Kidney tubule cell (primary cell): ENCODE measurements around the gene AGBL1.

Experiments
- DNase-seq: peaks from one replicate; pipeline ENCODE4 v3.0.0-alpha.2; 2018; ENCODE audit warnings: low spot score

The AGBL1 gene

GRCh38 chr15:86236356-86237110, 156.9 kb downstream of the AGBL1 start:
- DNase-seq, result no peak

DNA sequence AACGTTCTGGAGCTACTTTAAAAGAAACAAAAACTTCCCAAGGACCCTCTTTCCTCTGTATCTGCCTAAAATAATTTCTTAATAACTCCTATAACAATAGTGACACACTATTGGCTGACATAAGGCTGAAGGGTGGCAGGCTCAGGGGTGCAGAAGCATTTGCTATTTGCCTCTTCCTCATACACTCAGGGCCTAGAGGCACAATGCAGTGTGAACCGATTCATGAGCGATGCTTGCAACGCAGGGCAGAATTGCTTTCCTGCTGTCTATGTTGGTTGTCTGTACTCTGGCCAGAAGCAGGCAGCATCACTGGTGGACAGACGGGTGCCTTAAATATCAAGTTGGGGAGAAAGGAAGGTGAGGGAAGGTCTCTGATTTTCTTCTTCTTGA, 157.4 kb downstream of the AGBL1 start:
- no peak for DNase-seq

- DNase-seq, result peak; percentile 2
Measured at GRCh38 chr15:86247249-86247955, 167.7 kb downstream of the AGBL1 start.

DNA sequence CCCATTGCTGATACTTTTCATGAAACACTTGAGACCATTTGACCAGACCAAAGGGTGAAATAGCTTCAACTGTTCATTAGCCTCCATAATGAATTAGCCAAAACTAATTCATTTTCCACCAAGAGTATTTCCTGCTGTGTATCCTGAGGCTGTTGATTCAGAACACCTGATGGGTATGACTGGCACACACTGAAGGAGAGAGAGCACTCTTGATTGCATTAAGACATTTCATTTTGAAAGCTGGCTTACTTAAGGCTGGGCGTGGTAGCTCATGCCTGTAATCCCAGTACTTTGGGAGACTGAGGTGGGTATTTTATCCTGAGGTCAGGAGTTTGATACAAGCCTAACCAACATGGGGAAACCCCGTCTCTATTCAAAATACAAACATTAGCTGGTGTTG, 175.6 kb downstream of the AGBL1 start:
- DNase-seq, result no peak

- no peak for DNase-seq
Measured at GRCh38 chr15:86256628-86257027, 177.0 kb downstream of the AGBL1 start.

- no peak for DNase-seq
Measured at GRCh38 chr15:86259589-86259988, 179.9 kb downstream of the AGBL1 start.

- DNase-seq, result no peak
Measured at GRCh38 chr15:86263230-86263629, 183.6 kb downstream of the AGBL1 start.

DNA sequence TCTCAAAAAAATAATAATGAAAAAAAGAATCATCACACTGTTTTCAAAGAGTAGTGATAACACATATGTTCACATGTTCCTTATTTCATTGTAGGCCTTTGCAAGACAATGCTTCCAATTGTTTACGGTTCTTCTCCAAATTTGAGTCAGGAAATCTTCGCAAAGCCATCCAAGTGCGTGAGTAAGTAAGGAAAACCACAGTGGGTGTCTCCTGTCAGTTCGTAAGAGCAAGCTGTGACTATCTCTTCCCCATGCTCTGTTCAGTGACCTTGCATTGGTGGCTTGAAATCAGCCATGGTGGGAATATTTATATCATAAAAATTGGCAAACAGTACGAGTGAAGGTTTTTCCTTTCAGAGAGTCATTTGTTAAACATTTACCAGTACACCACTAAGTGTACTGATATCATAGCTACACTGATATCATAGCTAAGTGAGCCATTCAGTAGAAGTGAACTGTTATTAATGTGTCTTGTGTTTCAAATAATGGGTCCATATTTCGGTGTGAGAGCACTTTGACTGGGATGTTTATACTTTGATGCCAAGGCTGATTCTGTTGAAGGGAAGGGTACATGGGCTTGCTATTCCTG, 187.3 kb downstream of the AGBL1 start:
- DNase-seq, result no peak

DNA sequence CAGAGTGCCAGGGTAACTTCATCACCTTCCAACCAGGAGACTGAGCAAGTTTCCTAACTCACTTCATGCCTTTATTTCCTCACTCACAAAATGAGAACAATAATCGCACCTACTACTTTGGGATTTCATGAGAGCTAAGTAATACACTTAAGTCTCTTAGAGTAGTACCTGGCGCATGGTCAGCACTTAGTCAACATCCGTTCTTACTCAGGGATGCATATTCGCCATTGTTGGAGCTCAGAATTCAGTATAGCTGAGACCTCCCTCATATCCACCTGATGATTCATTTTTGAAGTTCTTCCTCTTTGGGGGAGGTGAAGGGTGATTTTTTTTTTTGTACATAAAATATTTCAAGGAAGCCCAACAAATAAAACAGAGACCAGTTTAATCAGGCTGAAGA, 188.2 kb downstream of the AGBL1 start:
- no peak for DNase-seq

- DNase-seq, result no peak
Measured at GRCh38 chr15:86268558-86268957, 188.9 kb downstream of the AGBL1 start.

DNA sequence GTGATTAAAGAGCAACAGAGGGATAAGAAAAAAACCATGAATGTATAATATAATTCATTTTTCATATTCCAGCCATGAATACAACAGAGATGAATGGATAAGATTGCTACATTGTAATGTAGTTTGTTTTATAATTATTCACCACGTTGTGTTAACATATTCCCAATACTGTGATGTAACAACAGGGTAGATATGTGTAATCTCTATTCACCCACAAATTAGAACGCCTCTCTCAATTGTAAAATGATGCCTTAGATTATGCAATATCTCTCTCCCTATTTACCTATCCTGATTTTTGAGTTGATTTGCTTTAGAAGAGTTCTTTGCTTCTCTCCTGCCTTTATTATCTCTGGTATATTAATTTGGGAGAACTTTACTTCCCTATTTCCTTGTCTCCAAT, 193.6 kb downstream of the AGBL1 start:
- DNase-seq, result no peak

- no peak for DNase-seq
Measured at GRCh38 chr15:86275361-86275760, 195.7 kb downstream of the AGBL1 start.

- no peak for DNase-seq
Measured at GRCh38 chr15:86278586-86278985, 198.9 kb downstream of the AGBL1 start.

DNA sequence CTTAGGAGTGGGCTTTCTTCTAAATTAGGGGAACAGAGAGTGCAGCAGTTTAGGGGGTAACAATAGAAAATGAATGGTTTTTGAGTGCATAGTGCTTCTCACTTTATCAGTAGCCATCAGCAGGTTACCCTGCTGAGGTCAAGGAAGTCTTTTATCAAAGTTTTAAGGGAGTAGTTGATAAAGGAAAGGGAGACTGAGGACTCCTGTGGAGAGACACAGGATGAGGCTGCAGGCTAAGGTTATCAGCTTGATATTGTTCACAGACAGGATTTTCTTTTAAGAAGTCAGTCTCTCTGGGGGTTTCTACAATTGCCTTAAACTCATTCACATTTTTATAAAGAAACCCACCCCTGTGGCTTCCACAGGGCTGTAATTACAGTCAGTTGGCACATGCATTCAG, 205.0 kb downstream of the AGBL1 start:
- DNase-seq, result no peak

GRCh38 chr15:86295511-86295910, 215.8 kb downstream of the AGBL1 start:
- DNase-seq, result no peak

DNA sequence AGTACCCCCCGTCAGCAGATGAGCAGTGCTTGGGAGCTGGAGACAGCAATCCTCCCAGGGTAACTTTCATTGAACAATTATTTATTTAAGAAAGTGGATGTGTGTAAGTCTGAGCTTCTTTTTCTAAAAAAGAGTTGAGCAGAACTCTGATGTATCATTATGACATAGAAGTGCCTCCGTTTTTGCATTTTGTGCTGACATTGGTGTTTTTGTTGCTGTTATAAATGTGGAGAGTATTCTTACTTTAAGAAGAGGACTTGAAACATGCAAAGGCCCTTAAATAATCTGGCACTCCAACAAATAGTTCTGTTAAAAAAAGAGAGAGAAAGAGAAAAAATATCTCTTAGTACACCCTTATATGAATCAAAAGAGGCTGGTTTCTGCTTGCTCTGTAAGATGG, 217.1 kb downstream of the AGBL1 start:
- no peak for DNase-seq

GRCh38 chr15:86300390-86301125, 220.9 kb downstream of the AGBL1 start:
- no peak for DNase-seq

GRCh38 chr15:86311568-86312280, 232.1 kb downstream of the AGBL1 start:
- no peak for DNase-seq

- no peak for DNase-seq
Measured at GRCh38 chr15:86312486-86312885, 232.8 kb downstream of the AGBL1 start.

GRCh38 chr15:86316216-86316615, 236.5 kb downstream of the AGBL1 start:
- no peak for DNase-seq

DNA sequence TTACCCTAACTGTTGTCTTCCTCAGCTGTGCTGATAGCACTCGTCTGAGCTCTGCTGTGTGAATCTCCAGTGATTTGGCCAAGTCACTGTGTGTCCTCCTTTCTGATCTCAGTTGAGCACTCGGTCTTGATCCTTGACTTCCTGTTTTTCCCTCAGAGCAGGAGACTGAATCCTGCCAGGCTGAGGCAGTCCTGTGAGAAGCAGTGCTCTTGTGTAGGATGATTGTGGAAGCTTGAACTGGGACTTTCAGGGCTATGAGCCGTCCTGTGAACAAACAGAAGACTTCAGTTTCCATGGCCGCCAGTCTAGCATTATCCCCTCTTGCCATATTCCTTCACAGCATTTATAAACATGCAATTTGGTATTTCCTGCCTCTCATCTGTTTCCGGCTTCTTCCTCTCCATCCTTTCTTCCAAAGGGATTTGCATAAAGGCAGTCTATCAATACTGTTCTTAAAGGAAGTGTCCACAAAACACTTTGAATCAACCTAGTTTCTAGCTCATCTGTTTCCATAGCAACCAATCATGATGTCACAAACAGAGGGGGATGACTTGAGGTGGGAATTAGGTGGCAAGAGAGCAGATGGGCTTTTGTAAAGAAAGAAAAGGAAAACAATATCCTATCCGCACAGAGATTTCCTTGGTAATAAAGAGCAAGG, 237.2 kb downstream of the AGBL1 start:
- DNase-seq, result no peak

GRCh38 chr15:86317384-86317740, 237.7 kb downstream of the AGBL1 start:
- no peak for DNase-seq
